WERI-Rb-1 (cell line): ENCODE measurements around the gene EIF3B.

Experiments
- DNase-seq: peaks from one replicate; pipeline ENCODE4 v3.0.0-alpha.2; 2020
- H3K27ac ChIP-seq: fragments of 250-450 bp; sonication (Bioruptor Pico); 2 replicates; pipeline ENCODE4 v1.5.1; 2020; ENCODE audit warnings: mild to moderate bottlenecking, moderate library complexity
- H3K27me3 ChIP-seq: fragments of 250-450 bp; sonication (Bioruptor Pico); 2 replicates; pipeline ENCODE4 v1.5.1; 2021; ENCODE audit warnings: mild to moderate bottlenecking, low read depth, moderate library complexity; ENCODE audit not compliant: insufficient read depth, severe bottlenecking
- H3K36me3 ChIP-seq: fragments of 250-450 bp; sonication (Bioruptor Pico); 2 replicates; pipeline ENCODE4 v1.5.1; 2020; ENCODE audit warnings: mild to moderate bottlenecking, moderate library complexity
- H3K4me3 ChIP-seq: 2 replicates; pipeline ENCODE4 v1.5.1; 2011; ENCODE audit warnings: low read depth, mild to moderate bottlenecking, control low read depth, low read length
- H3K9me3 ChIP-seq: fragments of 250-450 bp; sonication (Bioruptor Pico); 2 replicates; pipeline ENCODE4 v1.5.1; 2021; ENCODE audit warnings: mild to moderate bottlenecking, moderate library complexity; ENCODE audit not compliant: severe bottlenecking
- TF ChIP-seq, protein P1 (sequence below): IDR thresholded peaks from 2 replicates; pipeline ENCODE4 v1.5.1; 2011; ENCODE audit warnings: low read depth, mild to moderate bottlenecking, control low read depth, inconsistent platforms, low read length

EIF3B gene

DNA sequence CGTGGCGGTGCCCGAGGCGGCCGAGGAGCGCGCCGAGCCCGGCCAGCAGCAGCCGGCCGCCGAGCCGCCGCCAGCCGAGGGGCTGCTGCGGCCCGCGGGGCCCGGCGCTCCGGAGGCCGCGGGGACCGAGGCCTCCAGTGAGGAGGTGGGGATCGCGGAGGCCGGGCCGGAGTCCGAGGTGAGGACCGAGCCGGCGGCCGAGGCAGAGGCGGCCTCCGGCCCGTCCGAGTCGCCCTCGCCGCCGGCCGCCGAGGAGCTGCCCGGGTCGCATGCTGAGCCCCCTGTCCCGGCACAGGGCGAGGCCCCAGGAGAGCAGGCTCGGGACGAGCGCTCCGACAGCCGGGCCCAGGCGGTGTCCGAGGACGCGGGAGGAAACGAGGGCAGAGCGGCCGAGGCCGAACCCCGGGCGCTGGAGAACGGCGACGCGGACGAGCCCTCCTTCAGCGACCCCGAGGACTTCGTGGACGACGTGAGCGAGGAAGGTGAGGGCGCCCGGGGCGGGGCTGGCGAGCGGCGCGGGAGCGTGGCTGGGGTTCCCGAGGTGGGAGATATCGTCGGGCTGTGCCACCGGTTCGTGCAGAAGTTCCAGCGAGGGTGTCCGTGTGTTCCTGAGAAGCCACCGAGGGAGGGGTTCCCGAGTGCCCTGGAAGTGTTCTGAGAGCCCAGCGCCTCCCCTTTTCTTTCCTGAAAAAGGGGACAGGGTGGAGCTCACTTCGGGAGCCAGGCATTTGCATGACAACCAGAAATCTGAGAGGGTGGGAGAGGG, 495 bp downstream of the EIF3B start:
- Histone ChIP-seq H3K4me3 (peak overlapping the region; percentile 96), H3K36me3 (peaks cover 48% of the 10 kb centered on the region), H3K27ac (peak overlapping the region; percentile 100), H3K27me3 (no peaks in the 10 kb centered on the region), H3K9me3 (no peaks in the 10 kb centered on the region)
- DNase-seq, result no peak
- TF ChIP-seq, protein P1, sequence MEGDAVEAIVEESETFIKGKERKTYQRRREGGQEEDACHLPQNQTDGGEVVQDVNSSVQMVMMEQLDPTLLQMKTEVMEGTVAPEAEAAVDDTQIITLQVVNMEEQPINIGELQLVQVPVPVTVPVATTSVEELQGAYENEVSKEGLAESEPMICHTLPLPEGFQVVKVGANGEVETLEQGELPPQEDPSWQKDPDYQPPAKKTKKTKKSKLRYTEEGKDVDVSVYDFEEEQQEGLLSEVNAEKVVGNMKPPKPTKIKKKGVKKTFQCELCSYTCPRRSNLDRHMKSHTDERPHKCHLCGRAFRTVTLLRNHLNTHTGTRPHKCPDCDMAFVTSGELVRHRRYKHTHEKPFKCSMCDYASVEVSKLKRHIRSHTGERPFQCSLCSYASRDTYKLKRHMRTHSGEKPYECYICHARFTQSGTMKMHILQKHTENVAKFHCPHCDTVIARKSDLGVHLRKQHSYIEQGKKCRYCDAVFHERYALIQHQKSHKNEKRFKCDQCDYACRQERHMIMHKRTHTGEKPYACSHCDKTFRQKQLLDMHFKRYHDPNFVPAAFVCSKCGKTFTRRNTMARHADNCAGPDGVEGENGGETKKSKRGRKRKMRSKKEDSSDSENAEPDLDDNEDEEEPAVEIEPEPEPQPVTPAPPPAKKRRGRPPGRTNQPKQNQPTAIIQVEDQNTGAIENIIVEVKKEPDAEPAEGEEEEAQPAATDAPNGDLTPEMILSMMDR, result no peak

DNA sequence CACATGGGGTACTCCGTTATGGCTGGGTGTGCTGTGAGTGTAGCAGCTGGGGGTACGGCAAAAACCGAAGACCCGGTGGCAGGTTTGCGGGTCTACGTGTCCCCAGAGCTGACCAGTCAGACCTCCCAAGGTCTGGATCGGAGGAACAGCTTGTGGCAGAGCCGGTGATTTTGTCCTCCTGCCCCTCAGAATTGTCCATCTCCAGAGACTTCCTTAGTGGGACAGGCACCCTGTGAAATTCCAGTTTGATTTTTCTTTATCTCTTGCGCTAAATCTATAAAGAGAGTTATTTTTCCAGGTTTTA, 1.0 kb downstream of the EIF3B start:
- no peak for DNase-seq
- H3K9me3 ChIP-seq, result no peaks in the 10 kb centered on the region
- H3K4me3 ChIP-seq, result peak overlapping the region; percentile 96
- peaks cover 53% of the 10 kb centered on the region for H3K36me3 ChIP-seq
- peak overlapping the region; percentile 100 for H3K27ac ChIP-seq
- TF ChIP-seq, protein P1, result no peak
- no peaks in the 10 kb centered on the region for H3K27me3 ChIP-seq

DNA sequence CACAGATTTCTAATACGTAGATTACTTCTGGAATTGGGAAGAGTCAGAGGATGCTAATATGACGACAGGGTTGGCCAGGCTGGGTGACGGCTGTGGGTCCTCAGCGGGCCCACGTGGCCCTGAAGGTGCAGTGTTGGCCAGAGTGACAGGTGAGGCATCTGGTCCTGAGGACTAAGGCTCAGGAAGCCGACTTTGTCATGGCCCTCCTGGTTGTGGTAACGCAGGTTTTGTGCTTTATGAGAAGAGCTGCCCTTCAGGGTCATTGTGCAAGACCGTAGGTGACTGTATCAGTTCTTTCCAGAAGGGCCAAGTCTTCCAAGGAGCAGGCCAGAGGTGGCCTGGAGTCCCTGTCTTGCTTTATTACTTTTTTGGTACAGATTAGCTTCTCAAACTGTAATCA, 2.5 kb downstream of the EIF3B start:
- no peak overlapping the region for H3K4me3 ChIP-seq
- TF ChIP-seq, protein P1, result no peak
- H3K27me3 ChIP-seq, result no peaks in the 10 kb centered on the region
- peaks cover 66% of the 10 kb centered on the region for H3K36me3 ChIP-seq
- H3K9me3 ChIP-seq, result no peaks in the 10 kb centered on the region
- DNase-seq, result no peak
- no peak overlapping the region for H3K27ac ChIP-seq

DNA sequence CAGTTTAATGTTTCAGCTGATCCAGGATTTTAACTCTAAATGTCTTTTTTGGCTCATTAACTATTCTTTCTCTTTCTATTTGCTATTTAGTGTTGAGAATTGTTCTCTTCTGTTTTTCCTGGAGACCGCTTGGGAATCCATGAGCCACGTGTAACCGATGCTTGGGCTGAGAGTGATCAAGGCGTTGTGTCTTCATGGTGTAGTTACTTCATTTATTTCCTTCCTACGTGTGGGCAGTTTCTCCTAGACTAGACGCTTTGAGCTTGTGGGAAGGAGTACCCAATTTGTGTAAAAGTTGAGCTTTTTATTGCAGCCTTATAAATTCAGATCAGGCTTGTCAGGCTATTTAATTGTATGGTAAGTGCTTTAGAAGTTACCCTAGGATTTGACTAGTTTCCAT, 2.9 kb downstream of the EIF3B start:
- Histone ChIP-seq H3K27me3 (no peaks in the 10 kb centered on the region), H3K4me3 (no peak overlapping the region), H3K27ac (no peak overlapping the region), H3K36me3 (peaks cover 66% of the 10 kb centered on the region), H3K9me3 (no peaks in the 10 kb centered on the region)
- no peak for DNase-seq
- TF ChIP-seq, protein P1, result no peak

DNA sequence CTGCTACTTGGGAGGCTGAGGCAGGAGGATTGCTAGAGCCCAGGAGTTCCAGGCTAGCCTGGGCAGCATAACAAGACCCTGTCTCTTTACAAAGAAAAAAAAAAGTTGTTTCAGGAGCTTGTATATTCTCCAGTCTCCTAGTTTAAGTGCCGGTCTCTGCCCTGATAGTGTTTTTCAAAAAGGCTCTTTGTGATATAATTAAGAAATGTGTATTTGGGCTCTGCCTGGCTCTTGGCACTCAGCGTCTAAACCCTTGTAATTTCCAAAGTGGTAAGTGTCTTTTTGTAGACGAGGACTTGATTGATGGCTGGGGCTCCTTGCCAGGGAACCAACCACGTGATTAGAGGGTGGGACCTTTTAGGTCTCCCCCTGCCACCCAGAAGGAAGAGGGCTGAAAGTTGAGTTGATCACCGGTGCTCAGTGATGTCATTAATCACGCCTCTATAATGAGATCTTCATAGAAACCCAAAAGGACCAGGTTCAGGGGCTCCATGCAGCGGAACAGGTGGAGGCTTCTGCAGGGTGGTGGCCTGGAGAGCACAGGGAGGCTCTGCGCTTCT, 4.4 kb downstream of the EIF3B start:
- Histone ChIP-seq H3K27me3 (no peaks in the 10 kb centered on the region), H3K9me3 (no peaks in the 10 kb centered on the region), H3K36me3 (peaks cover 81% of the 10 kb centered on the region), H3K4me3 (peak overlapping the region; percentile 0; the same call in 1 of the 2 replicates), H3K27ac (peak overlapping the region; percentile 43)
- DNase-seq, result peak; percentile 31
- TF ChIP-seq, protein P1, result no peak

DNA sequence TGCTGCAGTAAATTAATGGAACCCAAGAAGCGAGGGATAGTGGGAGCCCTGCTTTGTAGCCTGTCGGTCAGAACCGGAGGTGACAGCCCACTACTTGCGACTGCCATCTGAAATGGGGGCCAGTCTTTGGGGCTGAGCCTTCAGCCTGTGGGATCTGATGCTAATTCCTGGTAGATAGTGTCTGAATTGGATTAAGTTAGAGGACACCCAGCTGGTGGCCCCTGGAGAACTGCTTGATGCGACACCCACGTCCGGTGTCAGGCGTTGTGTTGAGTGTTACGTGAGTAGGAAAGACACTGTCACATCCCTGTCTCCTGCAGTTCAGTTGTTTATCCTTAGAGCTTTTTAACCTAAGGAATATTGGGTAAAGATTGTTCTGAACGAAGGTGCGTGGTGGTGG, 5.0 kb downstream of the EIF3B start:
- peak; percentile 51 for DNase-seq
- H3K4me3 ChIP-seq, result peak overlapping the region; percentile 0; the same call in 1 of the 2 replicates
- no peaks in the 10 kb centered on the region for H3K9me3 ChIP-seq
- TF ChIP-seq, protein P1, result no peak
- peaks cover 87% of the 10 kb centered on the region for H3K36me3 ChIP-seq
- peak overlapping the region; percentile 43 for H3K27ac ChIP-seq
- H3K27me3 ChIP-seq, result no peaks in the 10 kb centered on the region
